Measurements from ENCODE around the gene FAM184B. TPM values are rescaled to one million over a fixed set of nuclear protein-coding genes. Genes with fewer than 3 reads are reported as not detected.

The FAM184B gene
- total RNA-seq, 1 donor from 2014 or later: not detected

- intact Hi-C loops (cut with micrococcal nuclease): no loop called here
These were observed 139.0 kb downstream of the FAM184B start for GRCh38 chr4:17642398-17642783.

DNA sequence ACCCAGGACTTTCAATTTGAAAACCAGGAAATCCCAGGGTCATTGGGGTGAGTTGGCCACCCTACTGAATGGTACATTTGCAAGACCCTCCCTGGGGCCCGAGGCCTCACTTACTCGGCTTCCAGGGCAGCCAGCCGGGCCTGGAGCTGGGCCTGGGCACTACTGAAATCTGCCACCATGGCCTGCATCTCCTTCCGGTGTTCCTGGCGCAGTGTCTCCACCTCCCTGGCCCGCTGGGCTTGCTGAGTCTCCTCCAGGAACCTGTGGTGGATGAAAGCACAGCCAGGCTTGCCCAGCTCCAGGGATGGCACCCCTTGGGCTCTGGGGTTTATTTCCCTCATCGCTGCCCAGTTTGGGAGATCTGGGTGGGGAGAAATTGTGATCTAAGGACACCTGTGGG lies 142.3 kb downstream of the FAM184B start:
- intact Hi-C loops (cut with micrococcal nuclease): no loop called here

GRCh38 chr4:17636696-17637622 lies 144.5 kb downstream of the FAM184B start:
- intact Hi-C loops (cut with micrococcal nuclease): loop anchor here (1.0 to 2.0 kb wide), 4 partner anchors 22 to 956 kb away; partner anchors contain the start of genes LAP3 and MED28

GRCh38 chr4:17636341-17636695 lies 145.1 kb downstream of the FAM184B start:
- intact Hi-C loops (cut with micrococcal nuclease): loop anchor here (1.0 to 2.0 kb wide), 4 partner anchors 22 to 957 kb away; partner anchors contain the start of genes LAP3 and MED28

- intact Hi-C loops (cut with micrococcal nuclease): no loop called here
These were observed 146.4 kb downstream of the FAM184B start for GRCh38 chr4:17635056-17635455.

GRCh38 chr4:17633600-17633999 lies 147.8 kb downstream of the FAM184B start:
- intact Hi-C loops (cut with micrococcal nuclease): no loop called here

- intact Hi-C loops (cut with micrococcal nuclease): no loop called here
These were observed 151.2 kb downstream of the FAM184B start for GRCh38 chr4:17630228-17630627.

DNA sequence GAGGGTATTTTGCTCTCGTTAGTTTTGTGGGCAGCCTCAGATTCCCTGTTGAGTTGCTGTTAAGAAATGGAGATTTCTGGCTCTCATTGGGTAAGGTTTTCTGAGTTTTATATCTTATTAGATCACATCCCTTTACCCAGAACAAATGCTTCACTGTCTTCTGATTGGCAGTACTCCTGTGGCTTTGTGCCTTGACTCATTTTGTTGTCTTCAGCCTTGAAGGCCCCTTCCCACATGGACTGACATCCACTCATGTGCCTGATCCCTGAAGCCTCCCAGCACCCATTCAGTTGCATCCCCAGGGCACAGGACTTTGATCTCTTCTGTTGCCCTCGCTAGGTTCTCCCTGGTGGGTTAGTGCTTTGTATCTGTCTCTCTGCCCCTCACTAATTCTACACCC lies 156.6 kb downstream of the FAM184B start:
- intact Hi-C loops (cut with micrococcal nuclease): no loop called here

DNA sequence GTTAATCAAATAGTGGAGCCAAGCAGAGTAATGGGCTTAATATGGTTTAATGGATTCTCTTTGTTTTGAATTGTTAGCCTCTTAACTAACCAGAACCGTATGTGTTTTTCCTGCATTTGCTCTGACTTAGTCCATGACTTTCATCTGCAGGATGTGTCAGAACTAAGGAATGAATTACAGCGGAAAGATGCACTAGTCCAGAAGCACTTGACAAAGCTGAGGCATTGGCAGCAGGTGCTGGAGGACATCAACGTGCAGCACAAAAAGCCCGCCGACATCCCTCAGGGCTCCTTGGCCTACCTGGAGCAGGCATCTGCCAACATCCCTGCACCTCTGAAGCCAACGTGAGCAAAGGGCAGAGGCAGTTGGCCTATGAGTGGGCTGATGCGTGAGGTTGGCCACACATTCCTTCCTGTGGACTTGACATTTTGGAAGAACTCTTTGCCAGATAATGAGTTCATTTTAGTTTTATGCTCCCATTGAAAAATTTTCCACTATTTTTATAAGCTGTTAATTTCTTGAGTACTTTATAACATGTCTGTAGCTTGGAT lies 157.9 kb downstream of the FAM184B start:
- intact Hi-C loops (cut with micrococcal nuclease): no loop called here

- intact Hi-C loops (cut with micrococcal nuclease): no loop called here
These were observed 161.9 kb downstream of the FAM184B start for GRCh38 chr4:17619416-17620105.

- intact Hi-C loops (cut with micrococcal nuclease): no loop called here
These were observed 162.5 kb downstream of the FAM184B start for GRCh38 chr4:17618926-17619325.

GRCh38 chr4:17616283-17616682 lies 165.1 kb downstream of the FAM184B start:
- intact Hi-C loops (cut with micrococcal nuclease): no loop called here

DNA sequence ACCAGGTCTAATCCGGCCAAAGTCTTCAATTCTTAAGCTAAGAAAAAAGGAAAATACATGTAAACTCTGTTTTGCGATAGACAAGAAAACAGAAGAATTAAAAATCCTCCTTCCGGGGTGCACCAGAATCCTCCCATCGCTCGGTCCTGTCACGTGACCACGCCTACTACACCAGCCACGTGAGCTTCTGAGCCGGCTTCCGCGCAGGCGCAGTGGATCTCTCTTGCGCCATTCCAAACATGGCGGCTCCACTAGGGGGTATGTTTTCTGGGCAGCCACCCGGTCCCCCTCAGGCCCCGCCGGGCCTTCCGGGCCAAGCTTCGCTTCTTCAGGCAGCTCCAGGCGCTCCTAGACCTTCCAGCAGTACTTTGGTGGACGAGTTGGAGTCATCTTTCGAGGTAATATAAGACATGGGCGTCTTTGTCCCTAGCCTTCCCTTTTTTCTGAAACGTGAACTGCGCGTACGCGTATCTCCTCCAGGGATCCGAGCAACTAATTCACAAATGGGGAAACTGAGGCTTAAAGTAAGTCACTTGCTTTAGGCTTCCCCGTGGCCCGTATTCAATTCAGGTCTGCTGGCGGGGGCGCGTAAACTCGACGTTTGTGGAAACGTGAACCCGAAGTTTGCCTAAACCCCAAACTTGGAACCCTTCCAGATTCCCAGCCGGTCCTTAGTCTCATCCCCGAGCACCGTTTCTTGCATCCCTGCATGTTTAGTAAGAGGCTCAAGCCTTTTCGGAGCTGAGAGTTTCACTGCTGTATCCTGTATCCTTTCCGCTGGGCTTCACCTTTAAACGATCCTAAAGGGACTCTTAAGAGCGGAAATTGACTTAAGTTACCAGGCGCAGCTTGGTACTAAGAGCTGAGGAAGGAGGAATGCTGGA lies 166.8 kb downstream of the FAM184B start, which contains the start of gene MED28:
MED28 (plus strand) TSS at position 226 of the 884 bp plus-strand sequence; CDS start at position 240, 14 bp downstream.
- intact Hi-C loops (cut with micrococcal nuclease): loop anchor here (1.0 to 2.0 kb wide), 5 partner anchors 22 to 408 kb away; partner anchors contain the start of genes DCAF16, LAP3, NCAPG and QDPR

DNA sequence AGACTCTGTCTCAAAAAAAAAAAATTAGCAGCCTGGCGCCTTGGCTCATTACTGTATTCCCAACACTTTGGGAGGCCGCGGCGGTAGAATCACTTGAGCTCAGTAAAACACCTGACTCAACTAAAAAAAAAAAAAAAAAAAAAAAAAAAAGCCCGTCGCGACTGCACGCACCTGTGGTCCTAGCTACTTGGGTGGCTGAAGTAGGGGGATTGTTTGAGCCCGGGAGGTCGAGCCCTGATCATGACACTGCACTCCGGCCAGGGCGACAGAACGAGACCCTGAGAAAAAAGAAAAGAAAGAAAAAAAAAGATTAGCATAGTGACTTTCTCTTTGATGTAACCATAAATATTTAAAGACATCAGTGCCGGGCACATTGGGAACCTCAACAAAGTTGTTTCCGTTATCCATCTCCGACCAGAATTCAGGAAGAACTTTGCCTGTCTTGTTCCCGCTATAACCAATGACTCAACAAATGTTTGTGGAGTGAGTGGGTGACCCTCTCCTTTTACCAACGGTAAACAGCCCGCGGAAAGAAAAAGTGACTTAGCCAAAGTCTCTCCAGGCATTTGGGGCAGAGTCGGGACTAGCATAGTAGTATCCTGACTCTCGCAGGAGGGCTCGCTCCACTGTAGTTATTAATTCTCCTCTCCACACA lies 167.5 kb downstream of the FAM184B start:
- intact Hi-C loops (cut with micrococcal nuclease): loop anchor here (1.0 to 2.0 kb wide), 5 partner anchors 23 to 408 kb away; partner anchors contain the start of genes DCAF16, LAP3, NCAPG and QDPR

GRCh38 chr4:17605236-17605635 lies 176.2 kb downstream of the FAM184B start:
- intact Hi-C loops (cut with micrococcal nuclease): no loop called here

DNA sequence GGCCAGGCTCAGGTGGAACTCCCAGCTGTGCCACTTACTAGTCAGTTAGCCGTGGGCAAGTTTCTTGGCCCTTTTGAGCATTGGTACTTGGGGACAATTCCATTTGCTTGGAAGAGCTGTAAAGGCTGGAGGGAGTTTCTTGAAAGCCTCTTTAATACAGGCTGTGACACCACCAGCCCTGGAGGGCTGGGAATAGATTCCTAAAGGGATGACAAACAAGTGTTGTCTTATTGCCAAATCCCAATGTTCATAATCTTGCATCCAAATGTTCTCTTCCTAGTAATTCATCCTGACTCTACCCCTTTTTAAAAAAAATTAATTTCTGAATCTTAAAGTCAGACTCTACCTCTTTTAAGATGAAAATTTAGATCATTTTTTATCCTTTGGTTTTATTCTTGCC lies 181.6 kb downstream of the FAM184B start:
- intact Hi-C loops (cut with micrococcal nuclease): no loop called here

DNA sequence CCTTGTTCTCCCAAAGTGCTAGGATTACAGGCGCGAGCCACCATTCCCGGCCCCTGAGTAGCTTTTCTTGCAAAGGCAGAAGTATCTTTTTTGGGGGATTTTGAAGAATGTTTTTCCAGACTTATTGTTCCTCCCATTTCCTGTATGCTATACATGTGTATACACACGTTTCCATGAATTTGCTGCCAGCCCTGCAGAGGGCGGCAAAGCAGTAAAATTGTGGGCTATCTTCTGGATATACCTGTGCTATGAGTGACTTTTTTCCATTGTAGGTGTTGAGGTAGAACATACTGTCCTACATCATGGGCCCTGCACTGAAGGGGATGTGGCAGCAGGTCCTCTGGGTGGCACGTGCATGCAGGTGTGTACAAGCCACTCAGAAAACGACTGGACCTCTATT lies 183.9 kb downstream of the FAM184B start:
- intact Hi-C loops (cut with micrococcal nuclease): no loop called here

GRCh38 chr4:17595471-17596005 lies 185.9 kb downstream of the FAM184B start:
- intact Hi-C loops (cut with micrococcal nuclease): no loop called here

GRCh38 chr4:17589355-17589754 lies 192.1 kb downstream of the FAM184B start:
- intact Hi-C loops (cut with micrococcal nuclease): no loop called here

Measured in T-helper 2 cell treated with Interferon-gamma antibody and Interleukin-4, amounts not matched to agents 100 ng/mL and 5 ng/mL, for 36 hours (primary cell).